Panc1 (cell line): ENCODE data around the gene MPZL1. TPM values are rescaled to one million over a fixed set of nuclear protein-coding genes. Genes with fewer than 3 reads are reported as not detected.

Experiments used
- ATAC-seq: fragments of 200-7000 bp; cut with Tn5 transposase; 2 replicates; pipeline ENCODE4 v1.9.1; 2020; ENCODE audit warnings: mild to moderate bottlenecking, moderate library complexity
- BruUV-seq: library from RNA; stranded (reverse); fragments of 400-500 nt; replicated peaks from 2 replicates; lab custom pipeline; 2021; lab: Mats Ljungman, UMichigan
- CTCF ChIA-PET: fragments of 300-600 bp; sonication (Branson Sonifier 250); formaldehyde crosslinking; loops from one replicate; lab custom pipeline; 2022; ENCODE audit warnings: antibody characterized with exemption; lab: Charles Lee
- POLR2A ChIA-PET: fragments of 300-600 bp; sonication (Branson Sonifier 250); formaldehyde crosslinking; loops from one replicate; lab custom pipeline; 2022; ENCODE audit warnings: antibody characterized with exemption; lab: Charles Lee
- DNase-seq: peaks from one replicate; pipeline ENCODE4 v3.0.0-alpha.2; 2010; ENCODE audit warnings: low read depth, low spot score
- H3K27ac ChIP-seq: 2 replicates; pipeline ENCODE4 v1.5.1; 2011; ENCODE audit warnings: mild to moderate bottlenecking, low read length, inconsistent platforms
- H3K27me3 ChIP-seq: fragments of 200-500 bp; sonication (Bioruptor generic); 2 replicates; pipeline ENCODE4 v1.6.0; 2014; ENCODE audit warnings: low read length, inconsistent platforms; ENCODE audit not compliant: control insufficient read depth, insufficient read depth
- H3K36me3 ChIP-seq: fragments of 200-500 bp; sonication (Bioruptor generic); 2 replicates; pipeline ENCODE4 v1.5.1; 2014; ENCODE audit warnings: inconsistent platforms, mild to moderate bottlenecking, low read length, moderate library complexity; ENCODE audit not compliant: control insufficient read depth, insufficient read depth
- H3K4me1 ChIP-seq: 2 replicates; pipeline ENCODE4 v1.5.1; 2011; ENCODE audit warnings: inconsistent platforms, mild to moderate bottlenecking, low read length, moderate library complexity; ENCODE audit not compliant: control insufficient read depth, insufficient read depth
- H3K4me3 ChIP-seq, 2 experiments: 2 replicates each; pipeline ENCODE4 v1.5.1; 2011 to 2012; ENCODE audit warnings: low read depth in 2 of 2, low read length in 2 of 2, mild to moderate bottlenecking in 2 of 2, inconsistent platforms in 1 of 2, moderate library complexity in 1 of 2
- H3K9me3 ChIP-seq: fragments of 200-500 bp; sonication (Bioruptor generic); 2 replicates; pipeline ENCODE4 v1.5.1; 2014; ENCODE audit warnings: low read depth, mild to moderate bottlenecking, inconsistent platforms, low read length, moderate library complexity; ENCODE audit not compliant: control insufficient read depth, insufficient read depth
- CTCF ChIP-seq: fragments of 450-650 bp; IDR thresholded peaks from 2 replicates; pipeline ENCODE4 v1.5.1; 2017; ENCODE audit warnings: mild to moderate bottlenecking
- POLR2AphosphoS5 ChIP-seq: IDR thresholded peaks from 2 replicates; pipeline ENCODE4 v1.6.1; 2012; ENCODE audit warnings: mild to moderate bottlenecking, low read depth, low read length, moderate library complexity
- REST ChIP-seq, 2 experiments: IDR thresholded peaks; 2 replicates each; pipeline ENCODE4 v1.6.1; 2011 to 2012; ENCODE audit warnings: low read depth in 2 of 2, control low read depth in 1 of 2, low read length in 1 of 2, mild to moderate bottlenecking in 1 of 2, moderate library complexity in 1 of 2; ENCODE audit not compliant: insufficient read depth in 1 of 2
- SIN3A ChIP-seq: IDR thresholded peaks from 2 replicates; pipeline ENCODE4 v1.6.1; 2012; ENCODE audit warnings: low read depth, mild to moderate bottlenecking, low read length, moderate library complexity, borderline replicate concordance; ENCODE audit not compliant: insufficient read depth
- TCF7L2 ChIP-seq: IDR thresholded peaks from 2 replicates; pipeline ENCODE4 v1.6.1; 2011; ENCODE audit warnings: mild to moderate bottlenecking, low read depth, low read length, inconsistent platforms
- in situ Hi-C: cut with HindIII; loops from 2 replicates; pipeline ENCODE4 v1.10.0; 2016; ENCODE audit warnings: low sequenced_read_pairs, low pct_unique_long_range_greater_than_20kb
- intact Hi-C: fragments of 100-400 bp; cut with micrococcal nuclease; formaldehyde crosslinking; loops from one replicate; pipeline ENCODE4 v1.10.0; 2022; ENCODE audit not compliant: unreplicated experiment
- total RNA-seq: library from RNA; stranded (reverse); gene quantifications from one replicate; pipeline ENCODE4 v1.2.1, GENCODE V29; 2021; ENCODE audit not compliant: unreplicated experiment

Gene MPZL1
- total RNA-seq, 1 experiment from 2014 or later = 72.0 TPM

GRCh38 chr1:167751676-167752075, 29.9 kb downstream of the MPZL1 start:
- DNase-seq = no peak
- Histone ChIP-seq H3K4me1 (0 out of 2 replicates have a peak, but pooled peaks cover 2% of the 10 kb centered on the region), H3K27me3 (no peaks in the 10 kb centered on the region), H3K4me3 (no peak overlapping the region), H3K36me3 (no peaks in the 10 kb centered on the region; the same call in 1 of the 2 replicates), H3K9me3 (no peaks in the 10 kb centered on the region), H3K27ac (no peak overlapping the region)
- intact Hi-C loops (no loop called here), in situ Hi-C loops (no loop called here)
- ATAC-seq = no peak
- ChIA-PET POLR2A (no interaction called here), CTCF (no interaction called here)
- BruUV-seq = no TSS peak
- TF ChIP-seq CTCF (no peak), POLR2AphosphoS5 (no peak), SIN3A (no peak), TCF7L2 (no peak), REST (IDR thresholded peaks at IDR 0.05; ENCODE audit: insufficient read depth in 1 of 2, low read depth in 2 of 2, low read length in 1 of 2) (no peak)

GRCh38 chr1:167752219-167752985, 30.6 kb downstream of the MPZL1 start:
- no peaks in the 10 kb centered on the region for H3K9me3 ChIP-seq
- ChIA-PET POLR2A (no interaction called here), CTCF (no interaction called here)
- BruUV-seq = no TSS peak
- no peak overlapping the region for H3K27ac ChIP-seq
- H3K4me3 ChIP-seq = no peak overlapping the region
- H3K27me3 ChIP-seq = no peaks in the 10 kb centered on the region
- ATAC-seq (no peak), DNase-seq (no peak)
- intact Hi-C loops (no loop called here), in situ Hi-C loops (no loop called here)
- no peak for TF ChIP-seq POLR2AphosphoS5
- no peak for TF ChIP-seq REST (IDR thresholded peaks at IDR 0.05; ENCODE audit: insufficient read depth in 1 of 2, low read depth in 2 of 2, low read length in 1 of 2)
- TF ChIP-seq SIN3A = no peak
- no peak for TF ChIP-seq CTCF
- no peak for TF ChIP-seq TCF7L2
- no peaks in the 10 kb centered on the region; the same call in 1 of the 2 replicates for H3K36me3 ChIP-seq
- H3K4me1 ChIP-seq = 0 out of 2 replicates have a peak, but pooled peaks cover 2% of the 10 kb centered on the region
